ENCODE results near the gene GPR132.
"Not testable (repeated sequence)": the region's sequence is repeated elsewhere in the genome, so short reads cannot be mapped to it uniquely, and the experiment has no call there.

GPR132 gene

DNA sequence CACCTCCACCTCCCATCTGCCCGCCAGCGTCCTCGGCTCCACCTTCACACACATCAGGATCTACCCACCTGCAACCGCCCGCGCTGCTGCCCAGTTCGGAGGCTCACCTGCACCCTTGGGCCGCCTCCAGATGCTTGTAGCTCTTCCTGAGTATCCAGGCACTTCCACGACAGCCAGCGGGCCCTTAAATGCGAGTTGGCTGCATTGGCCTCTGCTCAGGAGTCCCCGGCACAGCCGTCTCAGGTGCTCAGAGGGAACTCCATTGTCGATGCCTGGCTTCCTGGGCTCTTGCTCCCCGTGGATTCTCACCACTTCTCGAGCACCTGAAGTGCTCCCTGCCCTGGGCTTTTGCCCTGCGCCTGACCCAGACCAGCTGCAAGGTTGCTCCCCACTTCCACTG, 22.4 kb downstream of the GPR132 start:
- no peaks in the 10 kb centered on the region for H3K79me2 ChIP-seq (ENCODE audit: low read length)
- H3K27me3 ChIP-seq (replicated peaks; ENCODE audit: insufficient read depth, low read length): peaks cover 24% of the 10 kb centered on the region
- H3K27ac ChIP-seq (ENCODE audit: low read length): no peak overlapping the region
- no peaks in the 10 kb centered on the region for H4K20me1 ChIP-seq (ENCODE audit: insufficient read depth, low read length)
- no peaks in the 10 kb centered on the region for H3K9me2 ChIP-seq (replicated peaks; ENCODE audit: insufficient read depth, low read length)
- H3K4me2 ChIP-seq (ENCODE audit: low read depth, low read length): peak overlapping the region; percentile 21; the same call in 1 of the 2 replicates
- H2AFZ ChIP-seq (ENCODE audit: low read length): no peak overlapping the region
- no peak for DNase-seq
- H3F3A ChIP-seq (ENCODE audit: insufficient read depth, low read length): no peaks in the 10 kb centered on the region
- H3K4me1 ChIP-seq (ENCODE audit: low read length): no peaks in the 10 kb centered on the region
- no peaks in the 10 kb centered on the region for H3K9me3 ChIP-seq (replicated peaks; ENCODE audit: insufficient read depth, low read length)
- no peak overlapping the region for H3K9ac ChIP-seq (ENCODE audit: low read length)
- TF ChIP-seq EZH2 (optimal IDR thresholded peaks at IDR 0.05; ENCODE audit: low read depth, low read length): no peak
- TF ChIP-seq EZH2phosphoT487 (IDR thresholded peaks at IDR 0.05; ENCODE audit: low read length): no peak
- TF ChIP-seq, protein P1, sequence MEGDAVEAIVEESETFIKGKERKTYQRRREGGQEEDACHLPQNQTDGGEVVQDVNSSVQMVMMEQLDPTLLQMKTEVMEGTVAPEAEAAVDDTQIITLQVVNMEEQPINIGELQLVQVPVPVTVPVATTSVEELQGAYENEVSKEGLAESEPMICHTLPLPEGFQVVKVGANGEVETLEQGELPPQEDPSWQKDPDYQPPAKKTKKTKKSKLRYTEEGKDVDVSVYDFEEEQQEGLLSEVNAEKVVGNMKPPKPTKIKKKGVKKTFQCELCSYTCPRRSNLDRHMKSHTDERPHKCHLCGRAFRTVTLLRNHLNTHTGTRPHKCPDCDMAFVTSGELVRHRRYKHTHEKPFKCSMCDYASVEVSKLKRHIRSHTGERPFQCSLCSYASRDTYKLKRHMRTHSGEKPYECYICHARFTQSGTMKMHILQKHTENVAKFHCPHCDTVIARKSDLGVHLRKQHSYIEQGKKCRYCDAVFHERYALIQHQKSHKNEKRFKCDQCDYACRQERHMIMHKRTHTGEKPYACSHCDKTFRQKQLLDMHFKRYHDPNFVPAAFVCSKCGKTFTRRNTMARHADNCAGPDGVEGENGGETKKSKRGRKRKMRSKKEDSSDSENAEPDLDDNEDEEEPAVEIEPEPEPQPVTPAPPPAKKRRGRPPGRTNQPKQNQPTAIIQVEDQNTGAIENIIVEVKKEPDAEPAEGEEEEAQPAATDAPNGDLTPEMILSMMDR (IDR thresholded peaks at IDR 0.05; ENCODE audit: low read length): no peak
- H3K36me3 ChIP-seq (replicated peaks; ENCODE audit: insufficient read depth, low read length): no peaks in the 10 kb centered on the region
- H3K4me3 ChIP-seq (ENCODE audit: low read length): no peak overlapping the region

DNA sequence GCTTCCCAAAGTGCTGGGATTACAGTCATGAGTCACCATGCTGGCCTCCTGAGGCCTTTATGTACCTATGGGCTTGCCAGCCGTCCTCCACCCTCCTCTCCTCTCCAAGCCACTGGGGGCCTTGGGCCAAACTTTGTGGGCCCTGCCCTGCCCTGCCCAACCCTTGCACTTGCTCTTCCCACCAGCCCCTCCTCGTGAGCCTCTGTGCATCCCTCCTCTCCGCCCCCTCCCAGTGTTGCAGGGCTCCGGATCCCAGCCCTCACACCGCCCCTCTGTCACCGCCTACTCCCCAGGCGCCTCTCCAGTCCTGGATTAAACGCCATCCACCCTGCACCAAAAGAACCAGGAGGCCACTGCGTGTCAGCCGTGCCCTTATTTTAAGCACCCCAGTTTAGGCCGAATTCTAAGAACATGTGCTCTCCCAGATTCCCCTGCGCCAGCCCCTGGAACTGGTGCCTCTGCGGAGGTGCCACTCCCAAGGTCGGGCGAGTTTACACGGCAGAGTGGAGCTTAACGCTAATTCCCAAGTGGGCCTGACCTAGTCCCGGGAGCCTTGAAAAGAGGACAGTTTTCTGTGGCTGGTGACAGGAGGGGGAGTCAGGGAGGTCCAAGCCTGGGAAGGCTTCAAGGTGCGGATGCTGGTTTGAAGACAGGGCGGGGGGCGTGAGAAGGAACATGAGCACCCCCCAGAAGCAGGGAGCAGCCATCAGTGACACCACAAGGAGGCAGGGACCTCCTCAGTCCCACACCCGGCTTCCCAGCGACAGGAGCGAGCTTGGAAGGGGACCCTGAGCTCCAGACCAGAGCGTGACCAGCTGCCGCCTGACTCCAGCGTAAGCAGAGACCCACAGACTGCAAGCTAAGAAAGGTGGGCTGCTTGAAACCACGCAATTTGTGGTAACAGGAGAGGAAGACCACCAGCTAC, 23.1 kb downstream of the GPR132 start:
- no peak for DNase-seq
- H3K27ac ChIP-seq (ENCODE audit: low read length): no peak overlapping the region

GRCh38 chr14:105039458-105040205, 25.6 kb downstream of the GPR132 start:
- H3K79me2 ChIP-seq (ENCODE audit: low read length): no peaks in the 10 kb centered on the region
- H3K27ac ChIP-seq (ENCODE audit: low read length): no peak overlapping the region
- no peaks in the 10 kb centered on the region for H3K9me3 ChIP-seq (replicated peaks; ENCODE audit: insufficient read depth, low read length)
- H3K4me3 ChIP-seq (ENCODE audit: low read length): no peak overlapping the region
- TF ChIP-seq EZH2phosphoT487 (IDR thresholded peaks at IDR 0.05; ENCODE audit: low read length) (no peak), EZH2 (optimal IDR thresholded peaks at IDR 0.05; ENCODE audit: low read depth, low read length) (no peak)
- TF ChIP-seq, protein P1 (IDR thresholded peaks at IDR 0.05; ENCODE audit: low read length): no peak
- H2AFZ ChIP-seq (ENCODE audit: low read length): no peak overlapping the region
- H3K9ac ChIP-seq (ENCODE audit: low read length): no peak overlapping the region
- no peaks in the 10 kb centered on the region for H3K36me3 ChIP-seq (replicated peaks; ENCODE audit: insufficient read depth, low read length)
- no peak overlapping the region for H3K4me2 ChIP-seq (ENCODE audit: low read depth, low read length)
- no peaks in the 10 kb centered on the region for H4K20me1 ChIP-seq (ENCODE audit: insufficient read depth, low read length)
- no peaks in the 10 kb centered on the region for H3K9me2 ChIP-seq (replicated peaks; ENCODE audit: insufficient read depth, low read length)
- DNase-seq: no peak
- peaks cover 20% of the 10 kb centered on the region for H3K27me3 ChIP-seq (replicated peaks; ENCODE audit: insufficient read depth, low read length)
- no peaks in the 10 kb centered on the region for H3K4me1 ChIP-seq (ENCODE audit: low read length)
- no peaks in the 10 kb centered on the region for H3F3A ChIP-seq (ENCODE audit: insufficient read depth, low read length)

More for the DNA sequence above, 23.1 kb downstream of the GPR132 start:
- Histone ChIP-seq H3K79me2 (ENCODE audit: low read length) (no peaks in the 10 kb centered on the region), H3K4me2 (ENCODE audit: low read depth, low read length) (peak overlapping the region; percentile 21; the same call in 1 of the 2 replicates), H2AFZ (ENCODE audit: low read length) (no peak overlapping the region), H3K36me3 (replicated peaks; ENCODE audit: insufficient read depth, low read length) (no peaks in the 10 kb centered on the region), H3F3A (ENCODE audit: insufficient read depth, low read length) (no peaks in the 10 kb centered on the region), H3K9me3 (replicated peaks; ENCODE audit: insufficient read depth, low read length) (no peaks in the 10 kb centered on the region), H4K20me1 (ENCODE audit: insufficient read depth, low read length) (no peaks in the 10 kb centered on the region), H3K27me3 (replicated peaks; ENCODE audit: insufficient read depth, low read length) (peaks cover 24% of the 10 kb centered on the region), H3K4me3 (ENCODE audit: low read length) (no peak overlapping the region), H3K4me1 (ENCODE audit: low read length) (no peaks in the 10 kb centered on the region), H3K9me2 (replicated peaks; ENCODE audit: insufficient read depth, low read length) (no peaks in the 10 kb centered on the region), H3K9ac (ENCODE audit: low read length) (no peak overlapping the region)
- TF ChIP-seq EZH2 (optimal IDR thresholded peaks at IDR 0.05; ENCODE audit: low read depth, low read length): no peak
- TF ChIP-seq, protein P1 (IDR thresholded peaks at IDR 0.05; ENCODE audit: low read length): no peak
- TF ChIP-seq EZH2phosphoT487 (IDR thresholded peaks at IDR 0.05; ENCODE audit: low read length): no peak

- not testable (repeated sequence) for H3K4me3 ChIP-seq (ENCODE audit: low read length); H3K27me3 ChIP-seq (replicated peaks; ENCODE audit: insufficient read depth, low read length); H3K4me2 ChIP-seq (ENCODE audit: low read depth, low read length); H3K9ac ChIP-seq (ENCODE audit: low read length); H3K9me2 ChIP-seq (replicated peaks; ENCODE audit: insufficient read depth, low read length); H3K4me1 ChIP-seq (ENCODE audit: low read length); H3K9me3 ChIP-seq (replicated peaks; ENCODE audit: insufficient read depth, low read length); H3F3A ChIP-seq (ENCODE audit: insufficient read depth, low read length); H3K27ac ChIP-seq (ENCODE audit: low read length); H3K36me3 ChIP-seq (replicated peaks; ENCODE audit: insufficient read depth, low read length); H3K79me2 ChIP-seq (ENCODE audit: low read length); DNase-seq; H2AFZ ChIP-seq (ENCODE audit: low read length); H4K20me1 ChIP-seq (ENCODE audit: insufficient read depth, low read length)
Measured at GRCh38 chr14:105035616-105036015, 29.6 kb downstream of the GPR132 start.
